ENCODE data around the gene B4GALT2.

B4GALT2 gene

DNA sequence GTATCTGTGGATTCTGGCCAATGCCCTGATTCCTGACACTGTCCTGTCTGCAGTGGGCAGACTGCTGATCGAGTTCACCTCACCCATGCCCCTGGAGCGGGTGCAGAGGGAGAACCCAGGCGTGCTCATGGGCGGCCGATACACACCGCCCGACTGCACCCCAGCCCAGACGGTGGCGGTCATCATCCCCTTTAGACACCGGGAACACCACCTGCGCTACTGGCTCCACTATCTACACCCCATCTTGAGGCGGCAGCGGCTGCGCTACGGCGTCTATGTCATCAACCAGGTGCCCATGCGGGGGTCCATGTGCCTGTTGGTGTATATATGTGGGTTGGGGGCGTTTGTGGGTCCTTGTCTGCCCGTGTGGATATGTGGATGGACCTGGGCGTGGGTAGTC, 2.6 kb downstream of the B4GALT2 start:
- no peak overlapping the region for H3K56ac ChIP-seq (ENCODE audit: low read length)
- no peak overlapping the region for H4K8ac ChIP-seq (ENCODE audit: low read depth, low read length)
- H3K4ac ChIP-seq (ENCODE audit: low read depth, low read length), result no peak overlapping the region
- H3K9ac ChIP-seq (ENCODE audit: low read length), result no peak overlapping the region
- H3K27me3 ChIP-seq (ENCODE audit: insufficient read depth, low read length, poor library complexity), result no peaks in the 10 kb centered on the region
- H2BK5ac ChIP-seq (ENCODE audit: low read length), result no peak overlapping the region
- H3K27ac ChIP-seq (ENCODE audit: low read depth, low read length), result no peak overlapping the region
- no peak overlapping the region for H3K23ac ChIP-seq (ENCODE audit: low read length)
- H2AK5ac ChIP-seq (ENCODE audit: low read length), result no peak overlapping the region
- no CpG with 5 or more reads among the region's 20 CpGs for WGBS (ENCODE audit: extremely low coverage, insufficient coverage, low lambda C conversion rate)
- H2BK120ac ChIP-seq (ENCODE audit: low read depth, low read length), result no peak overlapping the region
- peaks cover 8% of the 10 kb centered on the region for H3K36me3 ChIP-seq (ENCODE audit: control insufficient read depth, insufficient read depth, low read length)
- H4K5ac ChIP-seq (ENCODE audit: low read length), result no peak overlapping the region
- H3K4me1 ChIP-seq (ENCODE audit: control insufficient read depth, low read depth, low read length), result no peaks in the 10 kb centered on the region
- H3K79me1 ChIP-seq (ENCODE audit: low read length), result peaks cover 27% of the 10 kb centered on the region
- H3K4me2 ChIP-seq (ENCODE audit: low read length), result no peak overlapping the region
- H2BK15ac ChIP-seq (replicated peaks; ENCODE audit: low read depth), result no peak overlapping the region
- H3K79me2 ChIP-seq (ENCODE audit: control insufficient read depth, insufficient read depth, low read length), result peaks cover 6% of the 10 kb centered on the region
- H3K18ac ChIP-seq (ENCODE audit: low read length), result no peak overlapping the region
- DNase-seq, result no peak
- no peak overlapping the region for H3K4me3 ChIP-seq (ENCODE audit: low read length)

DNA sequence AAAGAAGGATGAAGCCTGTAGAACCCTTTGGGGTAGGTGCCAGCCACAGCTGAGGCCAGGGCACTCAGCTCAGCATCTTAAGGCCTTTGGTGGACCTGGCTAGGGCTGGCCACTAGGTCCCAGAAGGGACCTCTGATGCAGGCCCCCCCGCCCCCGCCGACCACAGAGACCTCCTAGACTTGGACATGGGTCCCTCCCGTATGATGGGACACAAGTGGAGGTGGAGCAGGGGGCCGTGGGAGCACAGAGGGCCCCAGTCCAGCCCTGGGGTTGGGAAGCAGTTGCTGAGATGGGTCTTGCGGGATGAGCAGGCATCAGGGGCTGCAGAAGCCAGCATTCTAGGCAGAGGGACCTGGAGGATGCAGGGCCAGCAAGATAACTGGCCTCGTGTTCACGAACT, 3.2 kb downstream of the B4GALT2 start:
- Histone ChIP-seq H3K18ac (ENCODE audit: low read length) (no peak overlapping the region), H2AK5ac (ENCODE audit: low read length) (no peak overlapping the region), H4K8ac (ENCODE audit: low read depth, low read length) (no peak overlapping the region), H3K4me2 (ENCODE audit: low read length) (no peak overlapping the region), H2BK15ac (replicated peaks; ENCODE audit: low read depth) (no peak overlapping the region), H3K27me3 (ENCODE audit: insufficient read depth, low read length, poor library complexity) (no peaks in the 10 kb centered on the region), H3K4ac (ENCODE audit: low read depth, low read length) (no peak overlapping the region), H3K27ac (ENCODE audit: low read depth, low read length) (no peak overlapping the region), H4K5ac (ENCODE audit: low read length) (no peak overlapping the region), H3K56ac (ENCODE audit: low read length) (no peak overlapping the region), H3K23ac (ENCODE audit: low read length) (no peak overlapping the region), H3K79me2 (ENCODE audit: control insufficient read depth, insufficient read depth, low read length) (peaks cover 6% of the 10 kb centered on the region), H3K36me3 (ENCODE audit: control insufficient read depth, insufficient read depth, low read length) (peaks cover 5% of the 10 kb centered on the region), H3K4me1 (ENCODE audit: control insufficient read depth, low read depth, low read length) (no peaks in the 10 kb centered on the region), H3K79me1 (ENCODE audit: low read length) (peaks cover 24% of the 10 kb centered on the region), H3K9ac (ENCODE audit: low read length) (no peak overlapping the region), H3K4me3 (ENCODE audit: low read length) (no peak overlapping the region), H2BK5ac (ENCODE audit: low read length) (no peak overlapping the region), H2BK120ac (ENCODE audit: low read depth, low read length) (no peak overlapping the region)
- WGBS (ENCODE audit: extremely low coverage, insufficient coverage, low lambda C conversion rate), result no CpG with 5 or more reads among the region's 8 CpGs
- no peak for DNase-seq

GRCh38 chr1:43982808-43983207, 3.8 kb downstream of the B4GALT2 start:
- H3K4ac ChIP-seq (ENCODE audit: low read depth, low read length), result no peak overlapping the region
- H3K36me3 ChIP-seq (ENCODE audit: control insufficient read depth, insufficient read depth, low read length), result peaks cover 5% of the 10 kb centered on the region
- no peak overlapping the region for H3K27ac ChIP-seq (ENCODE audit: low read depth, low read length)
- no peak overlapping the region for H3K4me3 ChIP-seq (ENCODE audit: low read length)
- peak overlapping the region; percentile 15 for H3K56ac ChIP-seq (ENCODE audit: low read length)
- no peak overlapping the region for H2BK15ac ChIP-seq (replicated peaks; ENCODE audit: low read depth)
- no peak for DNase-seq
- H3K79me2 ChIP-seq (ENCODE audit: control insufficient read depth, insufficient read depth, low read length), result peaks cover 6% of the 10 kb centered on the region
- peaks cover 19% of the 10 kb centered on the region for H3K79me1 ChIP-seq (ENCODE audit: low read length)
- no peak overlapping the region for H3K9ac ChIP-seq (ENCODE audit: low read length)
- H2BK120ac ChIP-seq (ENCODE audit: low read depth, low read length), result no peak overlapping the region
- no peak overlapping the region for H3K23ac ChIP-seq (ENCODE audit: low read length)
- H4K5ac ChIP-seq (ENCODE audit: low read length), result no peak overlapping the region
- no peak overlapping the region for H4K8ac ChIP-seq (ENCODE audit: low read depth, low read length)
- H3K27me3 ChIP-seq (ENCODE audit: insufficient read depth, low read length, poor library complexity), result no peaks in the 10 kb centered on the region
- no peak overlapping the region for H2BK5ac ChIP-seq (ENCODE audit: low read length)
- H3K18ac ChIP-seq (ENCODE audit: low read length), result no peak overlapping the region
- no peak overlapping the region for H2AK5ac ChIP-seq (ENCODE audit: low read length)
- H3K4me2 ChIP-seq (ENCODE audit: low read length), result no peak overlapping the region
- no peaks in the 10 kb centered on the region for H3K4me1 ChIP-seq (ENCODE audit: control insufficient read depth, low read depth, low read length)
- no CpG with 5 or more reads among the region's 15 CpGs for WGBS (ENCODE audit: extremely low coverage, insufficient coverage, low lambda C conversion rate)

GRCh38 chr1:43983253-43983899, 4.4 kb downstream of the B4GALT2 start:
- Histone ChIP-seq H3K27me3 (ENCODE audit: insufficient read depth, low read length, poor library complexity) (no peaks in the 10 kb centered on the region), H3K9ac (ENCODE audit: low read length) (no peak overlapping the region), H3K4me1 (ENCODE audit: control insufficient read depth, low read depth, low read length) (no peaks in the 10 kb centered on the region), H2AK5ac (ENCODE audit: low read length) (no peak overlapping the region), H3K36me3 (ENCODE audit: control insufficient read depth, insufficient read depth, low read length) (peaks cover 5% of the 10 kb centered on the region), H3K23ac (ENCODE audit: low read length) (no peak overlapping the region), H3K79me2 (ENCODE audit: control insufficient read depth, insufficient read depth, low read length) (peaks cover 6% of the 10 kb centered on the region), H2BK120ac (ENCODE audit: low read depth, low read length) (no peak overlapping the region), H3K4ac (ENCODE audit: low read depth, low read length) (no peak overlapping the region), H2BK5ac (ENCODE audit: low read length) (no peak overlapping the region), H2BK15ac (replicated peaks; ENCODE audit: low read depth) (no peak overlapping the region), H3K18ac (ENCODE audit: low read length) (no peak overlapping the region), H3K79me1 (ENCODE audit: low read length) (peaks cover 19% of the 10 kb centered on the region), H3K27ac (ENCODE audit: low read depth, low read length) (no peak overlapping the region), H3K4me3 (ENCODE audit: low read length) (no peak overlapping the region), H4K8ac (ENCODE audit: low read depth, low read length) (no peak overlapping the region), H3K56ac (ENCODE audit: low read length) (no peak overlapping the region), H3K4me2 (ENCODE audit: low read length) (no peak overlapping the region), H4K5ac (ENCODE audit: low read length) (no peak overlapping the region)
- no CpG with 5 or more reads among the region's 12 CpGs for WGBS (ENCODE audit: extremely low coverage, insufficient coverage, low lambda C conversion rate)
- no peak for DNase-seq

DNA sequence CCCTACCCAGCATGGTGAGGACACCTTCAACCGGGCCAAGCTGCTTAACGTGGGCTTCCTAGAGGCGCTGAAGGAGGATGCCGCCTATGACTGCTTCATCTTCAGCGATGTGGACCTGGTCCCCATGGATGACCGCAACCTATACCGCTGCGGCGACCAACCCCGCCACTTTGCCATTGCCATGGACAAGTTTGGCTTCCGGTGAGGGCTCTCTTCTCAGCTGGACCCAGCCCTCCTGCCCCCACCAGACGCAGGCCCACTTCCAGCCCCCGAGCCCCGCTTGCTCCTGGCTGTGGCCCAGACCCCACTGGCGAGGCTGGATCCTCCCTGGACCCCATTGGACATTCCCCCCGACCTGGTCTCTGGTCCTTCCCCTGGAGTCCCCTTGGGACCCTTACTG, 5.8 kb downstream of the B4GALT2 start:
- Histone ChIP-seq H3K27me3 (ENCODE audit: insufficient read depth, low read length, poor library complexity) (no peaks in the 10 kb centered on the region), H3K4me3 (ENCODE audit: low read length) (no peak overlapping the region), H3K4ac (ENCODE audit: low read depth, low read length) (no peak overlapping the region), H2AK5ac (ENCODE audit: low read length) (no peak overlapping the region), H3K4me2 (ENCODE audit: low read length) (no peak overlapping the region), H3K23ac (ENCODE audit: low read length) (no peak overlapping the region), H4K8ac (ENCODE audit: low read depth, low read length) (no peak overlapping the region), H3K79me1 (ENCODE audit: low read length) (peaks cover 18% of the 10 kb centered on the region), H3K4me1 (ENCODE audit: control insufficient read depth, low read depth, low read length) (no peaks in the 10 kb centered on the region), H3K18ac (ENCODE audit: low read length) (no peak overlapping the region), H3K9ac (ENCODE audit: low read length) (no peak overlapping the region), H2BK5ac (ENCODE audit: low read length) (no peak overlapping the region), H3K79me2 (ENCODE audit: control insufficient read depth, insufficient read depth, low read length) (peaks cover 5% of the 10 kb centered on the region), H2BK15ac (replicated peaks; ENCODE audit: low read depth) (no peak overlapping the region), H3K27ac (ENCODE audit: low read depth, low read length) (no peak overlapping the region), H3K56ac (ENCODE audit: low read length) (no peak overlapping the region), H4K5ac (ENCODE audit: low read length) (no peak overlapping the region), H3K36me3 (ENCODE audit: control insufficient read depth, insufficient read depth, low read length) (peaks cover 5% of the 10 kb centered on the region), H2BK120ac (ENCODE audit: low read depth, low read length) (no peak overlapping the region)
- no CpG with 5 or more reads among the region's 16 CpGs for WGBS (ENCODE audit: extremely low coverage, insufficient coverage, low lambda C conversion rate)
- no peak for DNase-seq

DNA sequence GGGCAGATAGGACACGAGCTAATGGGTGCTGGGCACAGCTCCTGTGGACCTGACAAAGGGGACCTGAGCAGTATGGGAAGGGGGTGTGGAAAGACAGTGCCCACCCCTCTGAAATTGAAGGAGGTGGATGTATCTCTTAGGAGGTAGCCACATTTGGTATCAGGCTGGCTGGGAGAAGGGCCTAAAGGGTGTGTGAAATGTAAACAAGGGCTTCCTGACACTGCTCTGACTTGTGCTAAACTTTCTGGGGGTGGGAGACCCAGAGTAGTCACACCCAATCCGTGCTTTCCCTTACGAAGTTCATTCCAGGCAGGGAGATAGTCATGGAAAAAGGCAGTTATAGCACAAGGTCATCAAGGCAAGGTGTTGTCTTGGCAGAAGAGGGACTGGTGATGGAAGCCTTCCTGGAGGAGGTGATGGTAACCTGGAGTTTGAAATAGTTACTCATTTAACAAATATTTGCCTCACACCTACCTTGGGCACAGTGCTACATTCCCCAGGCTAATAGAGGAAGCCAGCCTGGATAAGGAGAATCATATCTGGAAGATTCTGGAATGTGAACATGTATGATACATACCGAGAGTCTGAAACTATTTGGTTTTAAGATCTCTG, 7.1 kb downstream of the B4GALT2 start:
- Histone ChIP-seq H4K8ac (ENCODE audit: low read depth, low read length) (no peak overlapping the region), H2BK5ac (ENCODE audit: low read length) (no peak overlapping the region), H3K79me2 (ENCODE audit: control insufficient read depth, insufficient read depth, low read length) (no peaks in the 10 kb centered on the region), H3K9ac (ENCODE audit: low read length) (no peak overlapping the region), H3K23ac (ENCODE audit: low read length) (no peak overlapping the region), H3K4me3 (ENCODE audit: low read length) (no peak overlapping the region), H3K27ac (ENCODE audit: low read depth, low read length) (no peak overlapping the region), H2AK5ac (ENCODE audit: low read length) (no peak overlapping the region), H3K56ac (ENCODE audit: low read length) (no peak overlapping the region), H3K18ac (ENCODE audit: low read length) (no peak overlapping the region), H3K27me3 (ENCODE audit: insufficient read depth, low read length, poor library complexity) (no peaks in the 10 kb centered on the region), H2BK120ac (ENCODE audit: low read depth, low read length) (no peak overlapping the region), H3K79me1 (ENCODE audit: low read length) (peaks cover 12% of the 10 kb centered on the region), H3K4ac (ENCODE audit: low read depth, low read length) (no peak overlapping the region), H3K4me1 (ENCODE audit: control insufficient read depth, low read depth, low read length) (no peaks in the 10 kb centered on the region), H3K4me2 (ENCODE audit: low read length) (no peak overlapping the region), H2BK15ac (replicated peaks; ENCODE audit: low read depth) (no peak overlapping the region), H3K36me3 (ENCODE audit: control insufficient read depth, insufficient read depth, low read length) (peaks cover 5% of the 10 kb centered on the region), H4K5ac (ENCODE audit: low read length) (no peak overlapping the region)
- no peak for DNase-seq
- no CpG with 5 or more reads among the region's 4 CpGs for WGBS (ENCODE audit: extremely low coverage, insufficient coverage, low lambda C conversion rate)
